Right cardiac atrium (tissue), 5 donors: Measurements from ENCODE around the gene RRAS2. TPM values are rescaled to one million over a fixed set of nuclear protein-coding genes. Genes with fewer than 3 reads are reported as not detected.
"Not testable (repeated sequence)": the region's sequence is repeated elsewhere in the genome, so short reads cannot be mapped to it uniquely, and the experiment has no call there.

Experiments used
- ATAC-seq, 2 donors: fragments of 200-7000 bp; cut with Tn5 transposase; one replicate each; pipeline versions ENCODE4 v1.8.0 to v1.9.1; 2020; ENCODE audit warnings: moderate library complexity in 2 of 2, mild to moderate bottlenecking in 1 of 2
- DNase-seq, 3 donors: peaks; one replicate each; pipeline ENCODE4 v3.0.0-alpha.2; 2020
- H3K27ac ChIP-seq: one replicate; pipeline ENCODE4 v1.5.1; 2013; ENCODE audit warnings: mild to moderate bottlenecking, low read length, control low read depth, moderate library complexity
- H3K27me3 ChIP-seq: one replicate; pipeline ENCODE4 v1.6.1; 2013; ENCODE audit not compliant: control insufficient read depth, insufficient read depth
- H3K4me1 ChIP-seq: one replicate; pipeline ENCODE4 v1.6.1; 2013; ENCODE audit warnings: low read length; ENCODE audit not compliant: control insufficient read depth, insufficient read depth
- H3K4me3 ChIP-seq: one replicate; pipeline ENCODE4 v1.5.1; 2013; ENCODE audit warnings: low read length, control low read depth
- H3K9me3 ChIP-seq: one replicate; pipeline ENCODE4 v1.6.1; 2013; ENCODE audit warnings: low read length; ENCODE audit not compliant: control insufficient read depth
- WGBS: extraction: QIAGEN DNeasy Blood & Tissue Kit; methylation state at CpG from one replicate; pipeline ENCODE4 v1.1.7; 2013; 5-methylcytosine and 5-hydroxymethylcytosine counted together
- intact Hi-C, 4 donors: fragments of 100-400 bp; cut with DNase I; formaldehyde crosslinking; loops; one replicate each; pipeline versions ENCODE4 v1.11.0 to v1.14.0; 2022 to 2023
- long read RNA-seq, 4 donors: library from polyadenylated mRNA; unstranded; transcript quantifications; one replicate each; pipeline ENCODE4 v2.0.0, GENCODE V29; 2020 to 2021
- polyA plus RNA-seq: library from polyadenylated mRNA; stranded (reverse); fragments of 200-250 nt; gene quantifications from one replicate; pipeline ENCODE4 v1.2.3, GENCODE V29; 2013
- total RNA-seq, 4 donors: library from RNA; stranded (reverse); fragmentation: NEBNext Ultra II Directional; extraction: Animal tissue kit (Norgen Biotek cat#: 25700); gene quantifications; one replicate each; pipeline ENCODE4 v1.2.1, GENCODE V29; 2021
- donor health status: healthy with polysubstance abuse.
- donor health status: DM: no; HTN: yes; CAD: no.
- donor health status: DM: no; HTN: no; CAD: no.
- donor health status: DM: no; HTN: yes; CAD: no; lungs with severe emphysema.
- donor health status: DM: yes; HTN: yes; CAD: no.

RRAS2 gene
- total RNA-seq (10 to 100 TPM; 23.9 to 32.7 (median 29.8) TPM), polyA plus RNA-seq (28.2 TPM)
- long read RNA-seq, donor 1, transcript RRAS2-201 (6 exons, 1,516 nt): major isoform, 41 of 47 reads
- long read RNA-seq, donor 1, partial matches to known transcripts: 0 of 47 reads
- long read RNA-seq, donor 1, other reads (novel, unspliced or antisense): 6 of 47 reads
- long read RNA-seq, donor 2, transcript RRAS2-201 (6 exons, 1,516 nt): major isoform, 15 of 15 reads
- long read RNA-seq, donor 2, partial matches to known transcripts: 0 of 15 reads
- long read RNA-seq, donor 2, other reads (novel, unspliced or antisense): 0 of 15 reads
- long read RNA-seq, donor 3, transcript RRAS2-201 (6 exons, 1,516 nt): major isoform, 47 of 52 reads
- long read RNA-seq, donor 3, partial matches to known transcripts: 0 of 52 reads
- long read RNA-seq, donor 3, other reads (novel, unspliced or antisense): 2 of 52 reads
- long read RNA-seq, donor 4, transcript RRAS2-201 (6 exons, 1,516 nt): major isoform, 24 of 28 reads
- long read RNA-seq, donor 4, partial matches to known transcripts: 0 of 28 reads
- long read RNA-seq, donor 4, other reads (novel, unspliced or antisense): 4 of 28 reads

DNA sequence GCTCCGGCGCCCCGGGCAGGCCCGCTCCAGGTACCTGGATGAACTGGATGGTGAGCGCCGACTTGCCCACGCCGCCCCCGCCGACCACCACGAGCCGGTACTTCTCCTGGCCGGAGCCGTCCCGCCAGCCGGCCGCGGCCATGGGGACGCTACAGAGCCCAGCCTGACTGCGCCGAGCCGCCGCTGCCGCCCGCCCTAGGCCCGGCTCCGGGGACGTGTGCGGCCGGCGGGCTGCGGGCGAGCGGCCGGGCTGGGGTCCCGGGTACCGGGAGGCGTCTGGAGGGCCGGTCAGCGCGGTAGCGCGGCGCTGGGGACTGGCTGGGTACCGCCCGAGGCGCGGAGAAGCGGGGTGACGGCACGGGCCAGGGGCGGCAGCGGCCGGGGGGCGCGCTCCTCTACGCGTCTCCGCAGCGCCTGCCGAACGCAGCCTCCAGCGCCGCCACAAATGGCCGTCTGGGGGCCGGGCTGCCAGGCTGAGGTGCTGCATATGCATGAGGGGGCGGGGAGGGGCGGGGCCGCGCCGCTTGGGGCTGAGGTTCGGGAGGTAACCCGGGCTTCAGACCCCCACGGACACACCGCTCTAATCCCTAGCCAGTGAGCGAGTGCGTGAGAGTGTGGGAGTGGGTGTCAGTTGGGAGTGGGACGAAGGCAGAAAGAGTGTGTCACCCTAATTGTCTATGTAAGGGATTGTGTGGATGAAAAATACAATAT is at the start of gene RRAS2:
Gene RRAS2 (minus strand): TSS at position 455 of the 711 bp plus-strand sequence. CDS start 313 bp downstream, at position 142.
- WGBS: under 1% methylated on average over 78 of the region's 78 CpGs
- ATAC-seq (peak; percentile 92 to 93), DNase-seq (peak; percentile 81 to 93 (median 92))
- intact Hi-C loops: loop anchor here in 1 of 4 donors (5.0 kb wide), 1 partner anchor 57 kb away; no protein-coding TSS in a partner anchor
- H3K9me3 ChIP-seq: no peaks in the 10 kb centered on the region
- peak within 1 kb of the TSS; percentile 89 for H3K27ac ChIP-seq
- H3K4me3 ChIP-seq: peak within 1 kb of the TSS; percentile 97
- no peaks in the 10 kb centered on the region for H3K4me1 ChIP-seq
- H3K27me3 ChIP-seq: no peaks in the 10 kb centered on the region

- Histone ChIP-seq H3K4me1 (no peaks in the 10 kb centered on the region), H3K9me3 (no peaks in the 10 kb centered on the region), H3K4me3 (no peak overlapping the region), H3K27ac (no peak overlapping the region), H3K27me3 (no peaks in the 10 kb centered on the region)
- intact Hi-C loops: no loop called here
- ATAC-seq (no peak), DNase-seq (no peak)
- 88% methylated on average over 2 of the region's 2 CpGs for WGBS
Measured at GRCh38 chr11:14408612-14409011, 49.6 kb upstream of the RRAS2 start.

DNA sequence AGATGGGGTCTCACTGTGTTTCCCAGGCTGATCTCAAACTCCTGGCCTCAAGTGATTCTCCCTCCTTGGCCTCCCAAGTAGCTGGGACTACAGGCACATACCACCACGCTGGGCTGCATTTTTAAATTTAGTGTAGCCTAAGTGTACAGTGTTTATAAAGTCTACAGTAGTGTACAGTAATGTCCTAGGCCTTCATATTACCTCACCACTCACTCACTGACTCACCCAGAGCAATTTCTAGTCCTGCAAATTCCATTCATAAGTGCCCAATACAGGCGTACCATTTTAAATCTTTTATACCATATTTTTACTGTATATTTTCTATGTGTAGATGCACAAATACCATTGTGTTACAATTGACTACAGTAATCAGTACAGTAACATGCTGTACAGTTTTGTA is 47.1 kb upstream of the RRAS2 start:
- H3K4me1 ChIP-seq, H3K9me3 ChIP-seq, H3K4me3 ChIP-seq, ATAC-seq, H3K27me3 ChIP-seq, DNase-seq, H3K27ac ChIP-seq, intact Hi-C loops: not testable (repeated sequence)
- WGBS: 99% methylated on average over 2 of the region's 2 CpGs

- WGBS: 97% methylated on average over 6 of the region's 6 CpGs
- ATAC-seq, H3K27ac ChIP-seq, DNase-seq, intact Hi-C loops, H3K27me3 ChIP-seq, H3K4me3 ChIP-seq, H3K4me1 ChIP-seq, H3K9me3 ChIP-seq: not testable (repeated sequence)
Measured at GRCh38 chr11:14403528-14403927, 44.5 kb upstream of the RRAS2 start.

GRCh38 chr11:14399087-14399486 is 40.1 kb upstream of the RRAS2 start:
- Histone ChIP-seq H3K27ac (no peak overlapping the region), H3K4me1 (no peaks in the 10 kb centered on the region), H3K9me3 (no peaks in the 10 kb centered on the region), H3K27me3 (no peaks in the 10 kb centered on the region), H3K4me3 (no peak overlapping the region)
- intact Hi-C loops: no loop called here
- no peak for DNase-seq
- WGBS: 58% methylated on average over 1 of the region's 1 CpG
- no peak for ATAC-seq

DNA sequence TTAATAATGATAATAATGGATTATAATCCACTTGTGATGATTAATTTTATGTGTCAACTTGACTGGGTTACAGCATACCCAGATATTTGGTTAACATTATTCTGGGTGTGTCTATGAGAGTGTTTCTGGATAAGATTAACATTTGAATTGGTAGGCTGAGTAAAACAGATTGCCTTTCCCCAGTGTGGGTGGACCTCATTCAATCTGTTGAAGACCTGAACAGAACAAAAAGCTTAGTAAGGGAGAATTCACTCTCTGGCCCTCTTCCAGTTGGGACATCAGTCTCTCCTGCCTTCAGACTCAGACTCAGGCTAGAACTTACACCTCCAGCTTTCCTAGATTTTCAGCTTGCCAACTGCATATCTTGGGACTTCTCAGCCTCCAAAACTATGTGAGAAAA is 37.3 kb upstream of the RRAS2 start:
- no peaks in the 10 kb centered on the region for H3K9me3 ChIP-seq
- no peak overlapping the region for H3K27ac ChIP-seq
- no peak overlapping the region for H3K4me3 ChIP-seq
- no peak for DNase-seq
- H3K27me3 ChIP-seq: no peaks in the 10 kb centered on the region
- no peaks in the 10 kb centered on the region for H3K4me1 ChIP-seq
- intact Hi-C loops: no loop called here
- ATAC-seq: no peak

GRCh38 chr11:14393889-14394288 is 34.9 kb upstream of the RRAS2 start:
- no peaks in the 10 kb centered on the region for H3K9me3 ChIP-seq
- 91% methylated on average over 6 of the region's 6 CpGs for WGBS
- no peaks in the 10 kb centered on the region for H3K27me3 ChIP-seq
- H3K27ac ChIP-seq: no peak overlapping the region
- intact Hi-C loops: no loop called here
- ATAC-seq (no peak), DNase-seq (no peak)
- H3K4me3 ChIP-seq: no peak overlapping the region
- H3K4me1 ChIP-seq: no peaks in the 10 kb centered on the region

GRCh38 chr11:14393129-14393528 is 34.1 kb upstream of the RRAS2 start:
- no peak for ATAC-seq
- intact Hi-C loops: no loop called here
- 97% methylated on average over 5 of the region's 5 CpGs for WGBS

GRCh38 chr11:14390669-14391068 is 31.7 kb upstream of the RRAS2 start:
- 91% methylated on average over 1 of the region's 1 CpG for WGBS

More at GRCh38 chr11:14393129-14393528, 34.1 kb upstream of the RRAS2 start:
- H3K27ac ChIP-seq: no peak overlapping the region
- no peak overlapping the region for H3K4me3 ChIP-seq
- no peaks in the 10 kb centered on the region for H3K9me3 ChIP-seq
- no peaks in the 10 kb centered on the region for H3K4me1 ChIP-seq
- no peaks in the 10 kb centered on the region for H3K27me3 ChIP-seq
- DNase-seq: no peak

DNA sequence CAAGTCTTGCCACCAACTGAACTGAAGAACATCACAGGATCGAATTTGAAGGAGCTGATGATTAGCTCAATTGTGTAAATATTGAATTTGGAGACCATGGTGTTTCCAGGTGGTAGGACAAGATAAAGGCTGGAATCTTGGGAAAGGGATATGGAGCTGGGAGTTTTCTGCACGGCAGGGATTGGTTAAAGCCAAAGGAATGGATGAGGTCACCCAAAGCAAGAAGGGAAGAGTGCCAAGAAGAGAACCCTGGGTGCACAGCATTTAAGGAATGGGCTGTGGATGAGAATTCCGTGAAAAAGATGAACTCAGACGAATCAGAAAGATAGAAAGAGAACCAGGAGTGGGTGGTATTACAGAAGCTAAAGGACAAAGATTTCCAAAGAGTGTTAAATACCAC is 29.4 kb upstream of the RRAS2 start:
- Histone ChIP-seq H3K9me3 (no peaks in the 10 kb centered on the region), H3K27me3 (no peaks in the 10 kb centered on the region), H3K4me3 (no peak overlapping the region), H3K27ac (no peak overlapping the region), H3K4me1 (peaks cover 3% of the 10 kb centered on the region)
- WGBS: 57% methylated on average over 4 of the region's 4 CpGs
- intact Hi-C loops: no loop called here
- no peak for ATAC-seq
- DNase-seq: no peak

More at GRCh38 chr11:14390669-14391068, 31.7 kb upstream of the RRAS2 start:
- H3K27ac ChIP-seq: no peak overlapping the region
- no peaks in the 10 kb centered on the region for H3K27me3 ChIP-seq
- peaks cover 3% of the 10 kb centered on the region for H3K4me1 ChIP-seq
- ATAC-seq (no peak), DNase-seq (no peak)
- no peak overlapping the region for H3K4me3 ChIP-seq
- intact Hi-C loops: no loop called here
- no peaks in the 10 kb centered on the region for H3K9me3 ChIP-seq

- Histone ChIP-seq H3K9me3 (no peaks in the 10 kb centered on the region), H3K4me3 (no peak overlapping the region), H3K27me3 (no peaks in the 10 kb centered on the region), H3K27ac (peak overlapping the region; percentile 2), H3K4me1 (peaks cover 3% of the 10 kb centered on the region)
- ATAC-seq: peak; percentile 71 to 77
- WGBS: 17% methylated on average over 4 of the region's 4 CpGs
- intact Hi-C loops: no loop called here
- DNase-seq: peak; percentile 44 to 79 (median 55)
Measured at GRCh38 chr11:14386895-14387480, 28.0 kb upstream of the RRAS2 start.
